Uterus (tissue), 4 donors: ENCODE data around the gene URB1. TPM values are rescaled to one million over a fixed set of nuclear protein-coding genes. Genes with fewer than 3 reads are reported as not detected.

Source experiments
- DNase-seq, 2 donors: peaks; one replicate each; pipeline ENCODE4 v3.0.0-alpha.2; 2019 to 2020
- H3K27ac ChIP-seq, 2 donors: fragments of 200-600 bp; sonication (generic); 1 replicate in 1 of 2; 2 replicates in 1 of 2; pipeline ENCODE4 v1.5.1; 2016 to 2018
- H3K27me3 ChIP-seq, 2 donors: fragments of 200-600 bp; sonication (generic); one replicate each; pipeline ENCODE4 v1.5.1; 2018 to 2019; ENCODE audit warnings: control low read depth in 1 of 2
- H3K36me3 ChIP-seq, 2 donors: fragments of 200-600 bp; sonication (generic); one replicate each; pipeline ENCODE4 v1.5.1; 2019; ENCODE audit warnings: control low read depth in 1 of 2
- H3K4me1 ChIP-seq, 2 donors: fragments of 200-600 bp; sonication (generic); one replicate each; pipeline ENCODE4 v1.5.1; 2018 to 2019; ENCODE audit warnings: control low read depth in 1 of 2
- H3K4me3 ChIP-seq, 2 donors: fragments of 200-600 bp; sonication (generic); 1 replicate in 1 of 2; 2 replicates in 1 of 2; pipeline ENCODE4 v1.5.1; 2018 to 2019; ENCODE audit warnings: mild to moderate bottlenecking in 1 of 2
- H3K9me3 ChIP-seq, 2 donors: fragments of 200-600 bp; sonication (generic); one replicate each; pipeline ENCODE4 v1.5.1; 2019; ENCODE audit warnings: control low read depth in 1 of 2
- CTCF ChIP-seq, 4 experiments: fragments of 200-600 bp in 2 of 4; fragments of 450-650 bp in 2 of 4; sonication (generic) in 2 of 4; IDR thresholded peaks; one replicate each; pipeline ENCODE4 v1.5.1; 2016 to 2019; ENCODE audit warnings: antibody characterized with exemption in 4 of 4, mild to moderate bottlenecking in 2 of 4, moderate library complexity in 1 of 4
- POLR2A ChIP-seq, 2 donors: fragments of 450-650 bp; IDR thresholded peaks; one replicate each; pipeline ENCODE4 v1.6.1; 2016; ENCODE audit warnings: antibody characterized with exemption in 2 of 2, mild to moderate bottlenecking in 1 of 2, moderate library complexity in 1 of 2
- intact Hi-C: fragments of 100-400 bp; cut with DNase I; formaldehyde crosslinking; loops from one replicate; pipeline ENCODE4 v1.15.1; 2023; ENCODE audit warnings: low total_unique reads
- total RNA-seq, 4 donors: library from RNA; depleted of rRNA in 3 of 4; stranded (reverse); fragments of >200 nt in 3 of 4; gene quantifications; one replicate each; pipeline versions ENCODE4 v1.1.0 to v1.2.4, GENCODE V29; 2014 to 2023
- donor health status: DM: yes; HTN: yes; CAD: no.

Gene URB1
- total RNA-seq, 4 donors from 2014 or later: 11.8 to 31.0 (median 26.0) TPM

GRCh38 chr21:32325706-32326105 lies 67.1 kb downstream of the URB1 start:
- Histone ChIP-seq H3K27ac (peak overlapping the region in 1 of 2 donors; percentile 30), H3K4me1 (peaks cover 9% of the 10 kb centered on the region in 2 donors), H3K9me3 (no peaks in the 10 kb centered on the region), H3K27me3 (no peaks in the 10 kb centered on the region), H3K36me3 (no peaks in the 10 kb centered on the region), H3K4me3 (no peak overlapping the region)
- TF ChIP-seq POLR2A (IDR thresholded peaks at IDR 0.05): no peak
- no peak for TF ChIP-seq CTCF (IDR thresholded peaks at IDR 0.05)
- no peak for DNase-seq
- intact Hi-C loops: no loop called here

- peaks cover 0 to 3% of the 10 kb centered on the region in 2 donors for H3K4me1 ChIP-seq
- no peaks in the 10 kb centered on the region for H3K36me3 ChIP-seq
- no peak overlapping the region for H3K4me3 ChIP-seq
- no peaks in the 10 kb centered on the region for H3K27me3 ChIP-seq
- H3K27ac ChIP-seq: no peak overlapping the region
- no peak for TF ChIP-seq POLR2A (IDR thresholded peaks at IDR 0.05)
- TF ChIP-seq CTCF (IDR thresholded peaks at IDR 0.05): no peak
- H3K9me3 ChIP-seq: no peaks in the 10 kb centered on the region
- intact Hi-C loops: no loop called here
- DNase-seq: no peak
Observed at GRCh38 chr21:32322676-32323075, 70.1 kb downstream of the URB1 start.

GRCh38 chr21:32322103-32322502 lies 70.7 kb downstream of the URB1 start:
- no peaks in the 10 kb centered on the region for H3K27me3 ChIP-seq
- H3K9me3 ChIP-seq: no peaks in the 10 kb centered on the region
- H3K4me3 ChIP-seq: no peak overlapping the region
- no peaks in the 10 kb centered on the region for H3K4me1 ChIP-seq
- TF ChIP-seq CTCF (IDR thresholded peaks at IDR 0.05) (no peak), POLR2A (IDR thresholded peaks at IDR 0.05) (no peak)
- no peak overlapping the region for H3K27ac ChIP-seq
- no peak for DNase-seq
- intact Hi-C loops: no loop called here
- H3K36me3 ChIP-seq: no peaks in the 10 kb centered on the region

GRCh38 chr21:32321480-32321879 lies 71.3 kb downstream of the URB1 start:
- Histone ChIP-seq H3K27ac (no peak overlapping the region), H3K4me3 (no peak overlapping the region), H3K27me3 (no peaks in the 10 kb centered on the region), H3K4me1 (no peaks in the 10 kb centered on the region), H3K36me3 (no peaks in the 10 kb centered on the region), H3K9me3 (no peaks in the 10 kb centered on the region)
- no peak for DNase-seq
- intact Hi-C loops: no loop called here
- TF ChIP-seq CTCF (IDR thresholded peaks at IDR 0.05): no peak
- no peak for TF ChIP-seq POLR2A (IDR thresholded peaks at IDR 0.05)

- TF ChIP-seq CTCF (IDR thresholded peaks at IDR 0.05): no peak
- no peak for TF ChIP-seq POLR2A (IDR thresholded peaks at IDR 0.05)
- intact Hi-C loops: no loop called here
- Histone ChIP-seq H3K4me3 (no peak overlapping the region), H3K36me3 (no peaks in the 10 kb centered on the region), H3K27ac (no peak overlapping the region), H3K9me3 (no peaks in the 10 kb centered on the region), H3K27me3 (no peaks in the 10 kb centered on the region), H3K4me1 (no peaks in the 10 kb centered on the region)
- no peak for DNase-seq
Observed at GRCh38 chr21:32320726-32321125, 72.1 kb downstream of the URB1 start.
